Astrocyte (in vitro differentiated cells and primary cell): ENCODE measurements around the gene ZNF668.

ENCODE experiments used
- EZH2 ChIP-seq: IDR thresholded peaks from 2 replicates; pipeline ENCODE4 v1.6.1; 2012; ENCODE audit warnings: mild to moderate bottlenecking, low read length, inconsistent platforms; ENCODE audit not compliant: insufficient read depth
- TF ChIP-seq, protein P1 (sequence below): IDR thresholded peaks from 2 replicates; pipeline ENCODE4 v1.5.1; 2011; ENCODE audit warnings: low read depth, mild to moderate bottlenecking, inconsistent platforms, low read length, moderate library complexity; ENCODE audit not compliant: insufficient read depth

- TF ChIP-seq, protein P1, sequence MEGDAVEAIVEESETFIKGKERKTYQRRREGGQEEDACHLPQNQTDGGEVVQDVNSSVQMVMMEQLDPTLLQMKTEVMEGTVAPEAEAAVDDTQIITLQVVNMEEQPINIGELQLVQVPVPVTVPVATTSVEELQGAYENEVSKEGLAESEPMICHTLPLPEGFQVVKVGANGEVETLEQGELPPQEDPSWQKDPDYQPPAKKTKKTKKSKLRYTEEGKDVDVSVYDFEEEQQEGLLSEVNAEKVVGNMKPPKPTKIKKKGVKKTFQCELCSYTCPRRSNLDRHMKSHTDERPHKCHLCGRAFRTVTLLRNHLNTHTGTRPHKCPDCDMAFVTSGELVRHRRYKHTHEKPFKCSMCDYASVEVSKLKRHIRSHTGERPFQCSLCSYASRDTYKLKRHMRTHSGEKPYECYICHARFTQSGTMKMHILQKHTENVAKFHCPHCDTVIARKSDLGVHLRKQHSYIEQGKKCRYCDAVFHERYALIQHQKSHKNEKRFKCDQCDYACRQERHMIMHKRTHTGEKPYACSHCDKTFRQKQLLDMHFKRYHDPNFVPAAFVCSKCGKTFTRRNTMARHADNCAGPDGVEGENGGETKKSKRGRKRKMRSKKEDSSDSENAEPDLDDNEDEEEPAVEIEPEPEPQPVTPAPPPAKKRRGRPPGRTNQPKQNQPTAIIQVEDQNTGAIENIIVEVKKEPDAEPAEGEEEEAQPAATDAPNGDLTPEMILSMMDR: no peak
- no peak for TF ChIP-seq EZH2
Observed at GRCh38 chr16:31043352-31043751, 30.7 kb downstream of the ZNF668 start.
